Limb (tissue), 2 donors: Measurements from ENCODE around the gene STAT2.
"Not testable (repeated sequence)": the region's sequence is repeated elsewhere in the genome, so short reads cannot be mapped to it uniquely, and the experiment has no call there.

Source experiments
- DNase-seq, 2 donors: peaks; one replicate each; pipeline ENCODE4 v3.0.0-alpha.2; 2016; ENCODE audit errors: extremely low spot score in 2 of 2

Gene STAT2

DNA sequence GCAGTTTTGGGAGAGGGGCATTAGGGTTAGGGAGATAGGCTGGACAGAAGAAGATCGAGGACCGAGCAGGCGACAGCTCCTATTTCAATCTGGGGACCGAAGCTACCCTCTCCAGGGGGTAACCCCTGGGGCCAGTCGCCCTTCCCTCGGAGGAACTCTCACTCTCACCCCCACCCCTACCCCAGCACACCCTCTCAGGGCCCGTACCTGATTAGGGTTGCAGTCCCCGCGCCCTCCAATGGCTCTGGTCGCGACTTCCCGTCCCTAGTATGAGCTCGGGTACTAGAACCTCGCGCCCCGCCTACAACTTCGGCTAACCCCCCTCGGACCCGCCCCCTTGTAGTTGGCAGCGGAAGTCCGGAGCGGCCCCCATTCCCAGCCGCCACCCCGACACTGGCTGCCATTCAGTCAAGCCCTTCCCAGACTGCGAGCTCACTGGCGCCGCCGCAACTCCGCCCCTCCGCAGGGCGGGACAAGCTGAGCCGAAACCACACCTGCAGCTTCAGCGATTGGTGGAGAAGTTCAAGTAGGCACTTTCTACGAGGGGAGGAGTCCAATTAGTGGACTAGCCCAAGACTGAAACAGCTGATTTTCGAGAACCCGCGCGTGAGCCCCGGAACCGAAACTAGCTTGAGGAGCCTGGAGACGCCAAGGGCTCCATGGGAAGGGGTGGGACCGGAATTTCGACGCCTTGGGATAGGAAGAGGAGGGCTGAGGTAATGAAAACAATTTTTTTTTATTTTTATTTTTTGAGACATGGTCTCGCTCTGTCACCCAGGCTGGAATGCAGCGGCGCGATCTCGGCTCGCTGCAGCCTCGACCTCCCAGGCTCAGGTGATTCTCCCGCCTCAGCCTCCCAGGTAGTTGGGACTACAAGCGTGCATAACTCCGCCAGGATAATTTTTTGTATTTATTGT is at the start of gene STAT2:
Gene STAT2, minus strand, starts transcription at position 257 of the 917 bp plus-strand sequence. CDS start 3,536 bp downstream, outside the sequence.
- peak; percentile 99 for DNase-seq

GRCh38 chr12:56408799-56409417 is 49.0 kb upstream of the STAT2 start:
- no peak for DNase-seq

GRCh38 chr12:56404227-56404626 is 44.3 kb upstream of the STAT2 start:
- not testable (repeated sequence) for DNase-seq

DNA sequence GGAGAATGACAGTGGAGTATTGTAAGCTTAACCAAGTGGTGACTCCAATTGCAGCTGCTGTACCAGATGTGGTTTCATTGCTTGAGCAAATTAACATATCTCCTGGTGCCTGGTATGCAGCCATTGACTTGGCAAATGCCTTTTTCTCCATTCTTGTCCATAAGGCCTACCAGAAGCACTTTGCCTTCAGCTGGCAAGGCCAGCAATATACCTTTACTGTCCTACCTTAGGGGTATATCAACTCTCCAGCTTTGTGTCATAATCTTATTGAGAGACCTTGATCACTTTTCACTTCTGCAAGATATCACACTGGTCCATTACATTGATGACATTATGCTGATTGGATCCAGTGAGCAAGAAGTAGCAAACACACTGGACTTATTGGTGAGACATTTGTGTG is 41.7 kb upstream of the STAT2 start:
- not testable (repeated sequence) for DNase-seq

GRCh38 chr12:56401125-56401524 is 41.2 kb upstream of the STAT2 start:
- DNase-seq, result not testable (repeated sequence)

DNA sequence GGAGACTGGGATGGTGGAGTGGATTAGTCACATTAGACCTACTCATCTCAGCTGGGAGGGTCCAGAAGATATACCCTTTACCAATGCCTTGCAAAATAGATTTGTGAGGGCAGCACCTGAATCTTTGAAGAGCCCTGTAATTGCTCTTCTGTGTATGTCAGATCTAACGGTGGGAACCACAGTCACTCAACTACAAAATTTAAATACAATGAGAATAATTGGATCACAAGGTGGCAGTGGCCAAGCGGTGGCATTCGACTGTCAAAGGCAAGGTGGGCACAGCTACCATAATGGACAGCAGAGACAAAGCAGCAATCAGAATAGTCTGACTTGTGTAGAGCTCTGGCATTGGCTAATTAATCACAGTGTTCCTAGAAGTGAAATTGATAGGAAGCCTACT is 39.6 kb upstream of the STAT2 start:
- DNase-seq, result not testable (repeated sequence)

DNA sequence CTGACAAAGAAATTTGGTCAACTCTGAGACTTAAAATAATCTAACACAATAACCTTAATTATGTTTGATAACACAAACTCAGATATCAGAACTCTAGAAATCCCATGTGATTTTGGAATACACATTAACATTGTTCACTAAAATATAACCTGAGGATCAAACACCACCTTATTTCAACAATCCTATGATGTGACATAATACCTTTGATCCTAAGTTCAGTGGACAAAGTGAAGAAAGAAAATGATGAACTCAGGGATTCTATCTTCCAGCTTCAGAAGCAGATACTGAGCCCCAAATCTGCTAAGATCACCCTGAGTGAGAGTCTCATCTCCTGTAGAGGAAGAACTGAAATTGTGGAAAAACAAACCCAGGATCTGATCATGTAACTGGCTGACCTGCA is 38.4 kb upstream of the STAT2 start:
- DNase-seq, result no peak

- DNase-seq, result no peak
Observed at GRCh38 chr12:56392331-56392730, 32.4 kb upstream of the STAT2 start.

GRCh38 chr12:56391721-56392120 is 31.8 kb upstream of the STAT2 start:
- DNase-seq, result no peak

- no peak for DNase-seq
Observed at GRCh38 chr12:56389412-56389811, 29.5 kb upstream of the STAT2 start.

DNA sequence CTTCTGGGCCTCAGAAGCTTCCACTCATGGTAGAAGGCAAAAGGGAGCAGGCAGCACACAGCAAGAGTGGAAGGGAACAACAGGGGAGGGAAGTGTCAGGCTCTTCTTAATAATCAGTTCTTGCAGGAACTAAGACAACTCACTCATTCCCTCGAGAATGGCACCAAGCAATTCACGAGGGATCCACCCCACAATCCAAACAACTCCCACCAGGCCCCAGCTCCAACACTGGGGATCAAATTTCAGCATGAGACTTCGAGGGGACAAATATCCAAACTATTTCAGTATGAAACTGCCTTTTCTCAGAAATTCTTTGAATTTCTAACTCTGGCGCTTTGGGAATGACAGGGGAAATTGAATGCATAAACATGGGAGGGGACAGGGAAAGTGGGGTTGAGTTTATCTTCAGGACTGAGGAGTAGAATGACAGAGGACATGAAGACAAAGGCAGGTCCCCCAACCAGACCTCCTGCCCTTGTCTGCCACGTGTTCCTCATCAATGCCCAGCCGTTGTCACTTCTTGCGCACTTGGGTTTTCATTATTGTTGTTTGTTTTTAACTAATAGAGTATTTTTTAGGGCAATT is 27.3 kb upstream of the STAT2 start:
- no peak for DNase-seq

DNA sequence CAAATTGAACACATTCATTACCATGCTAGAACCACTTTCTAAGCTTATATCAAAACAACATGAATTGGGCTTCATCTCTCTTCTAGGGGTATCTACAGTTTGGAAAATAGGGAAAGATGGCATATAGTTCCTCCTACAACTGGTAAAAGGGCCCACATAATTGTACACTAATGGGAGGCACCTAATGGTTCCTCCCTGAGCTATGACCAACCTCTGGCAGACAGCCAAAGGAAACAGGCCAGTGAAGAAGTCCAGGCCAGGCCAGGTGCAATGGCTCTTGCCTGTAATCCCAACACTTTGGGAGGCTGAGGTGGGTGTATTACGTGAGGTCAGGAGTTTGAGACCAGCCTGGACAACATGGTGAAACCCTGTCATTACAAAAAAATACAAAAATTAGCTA is 26.0 kb upstream of the STAT2 start:
- no peak for DNase-seq

GRCh38 chr12:56382611-56383010 is 22.7 kb upstream of the STAT2 start:
- no peak for DNase-seq

GRCh38 chr12:56377989-56378316 is 18.0 kb upstream of the STAT2 start:
- no peak for DNase-seq

GRCh38 chr12:56377310-56377988 is 17.5 kb upstream of the STAT2 start:
- no peak for DNase-seq

DNA sequence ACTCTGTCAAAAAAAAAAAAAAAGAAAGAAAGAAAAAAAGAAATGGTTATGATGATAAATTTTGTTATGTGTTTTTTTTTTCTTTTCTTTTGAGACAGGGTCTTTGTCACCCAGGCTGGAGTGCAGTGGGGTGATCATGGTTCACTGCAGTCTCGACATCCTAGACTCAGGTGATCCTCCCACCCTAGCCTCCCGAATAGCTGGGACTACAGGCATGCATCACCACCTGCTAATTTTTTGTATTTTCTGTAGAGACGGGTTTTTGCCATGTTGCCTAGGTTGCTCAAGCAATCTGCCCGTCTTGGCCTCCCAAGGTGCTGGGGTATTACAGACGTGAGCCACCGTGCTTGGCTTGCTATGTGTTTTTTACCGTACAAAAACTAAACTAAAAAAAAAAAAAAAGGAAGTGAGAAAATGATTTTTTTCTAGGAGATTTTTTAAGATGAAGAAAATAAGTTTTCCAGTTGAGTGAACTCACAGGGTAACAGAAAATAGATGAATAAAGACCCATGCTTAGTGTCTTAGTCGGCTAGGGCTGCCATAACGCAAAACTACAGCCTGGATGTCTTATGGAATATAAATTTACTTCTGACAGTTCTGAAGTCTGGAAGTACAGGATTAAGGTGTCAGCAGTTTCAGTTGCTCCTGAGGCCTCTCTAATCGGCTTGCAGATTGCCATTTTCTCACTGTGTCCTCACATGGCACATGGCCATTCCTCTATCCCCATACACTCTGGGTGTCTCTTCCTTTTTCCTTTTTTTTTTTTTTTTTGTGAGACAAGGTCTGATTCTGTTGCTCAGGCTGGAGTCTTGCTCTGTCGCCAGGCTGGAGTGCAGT is 15.9 kb upstream of the STAT2 start:
- no peak for DNase-seq

DNA sequence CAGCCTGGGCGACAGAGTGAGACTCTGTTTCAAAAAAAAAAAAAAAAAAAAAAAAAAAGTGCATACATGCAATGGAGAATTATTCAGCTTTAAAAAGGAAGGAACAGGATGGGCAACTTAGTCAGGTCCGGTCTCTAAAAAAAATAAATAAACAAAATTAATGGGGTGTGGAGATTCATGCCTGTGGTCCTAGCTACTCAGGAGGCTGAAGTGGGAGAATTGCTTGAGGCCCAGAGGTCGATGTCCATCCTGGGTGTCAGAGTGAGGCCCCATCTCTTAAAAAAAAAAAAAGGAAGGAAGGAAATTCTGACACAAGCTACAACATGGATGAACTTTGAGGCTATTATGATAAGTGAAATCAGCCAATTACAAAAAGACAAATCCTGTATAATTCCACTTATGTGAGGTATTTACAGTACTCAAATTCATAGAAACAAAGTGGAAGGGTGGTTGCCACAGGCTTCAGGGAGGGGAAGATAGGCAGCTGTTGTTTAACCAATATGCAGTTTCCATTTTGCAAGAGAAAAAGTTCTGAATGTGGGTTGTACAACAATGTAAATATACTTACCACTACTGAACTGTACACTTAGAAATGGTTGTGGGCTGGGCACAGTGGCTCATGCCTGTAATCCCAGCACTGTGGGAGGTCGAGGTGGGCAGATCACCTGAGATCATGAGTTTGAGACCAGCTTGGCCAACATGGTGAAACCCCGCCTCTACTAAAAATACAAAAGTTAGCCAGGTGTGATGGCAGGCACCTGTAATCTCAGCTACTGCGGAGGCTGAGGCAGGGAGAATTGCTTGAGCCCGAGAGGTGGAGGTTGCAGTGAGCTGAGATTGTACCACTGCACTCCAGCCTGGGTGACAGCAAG is 15.1 kb upstream of the STAT2 start:
- DNase-seq, result no peak

DNA sequence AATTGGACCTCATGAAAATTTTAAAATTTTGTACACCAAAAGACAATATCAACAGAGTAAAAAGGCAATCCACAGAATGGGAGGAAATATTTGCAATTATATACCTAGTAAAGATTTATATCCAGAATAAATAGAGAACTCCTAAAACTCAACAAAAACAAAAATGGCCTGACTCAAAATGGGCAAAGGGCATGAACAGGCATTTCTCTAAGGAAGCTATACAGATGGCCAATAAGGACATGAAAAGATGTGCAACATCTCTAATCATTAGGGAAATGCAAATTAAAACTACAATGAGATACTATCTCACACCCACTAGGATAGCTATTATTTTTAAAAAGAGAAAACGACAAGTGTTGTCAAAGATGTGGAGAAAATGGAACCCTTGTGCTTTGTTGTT is 13.6 kb upstream of the STAT2 start:
- DNase-seq, result no peak

- DNase-seq, result no peak
Observed at GRCh38 chr12:56366948-56367347, 7.0 kb upstream of the STAT2 start.
